Thyroid gland (tissue), 4 donors: ENCODE results near the gene DEPP1.

ENCODE experiments used
- CTCF ChIP-seq, 6 experiments: fragments of 200-600 bp in 3 of 6; fragments of 450-650 bp in 3 of 6; sonication (generic) in 3 of 6; IDR thresholded peaks; one replicate each; pipeline ENCODE4 v1.5.1; 2016 to 2019; ENCODE audit warnings: antibody characterized with exemption in 6 of 6, mild to moderate bottlenecking in 2 of 6, inconsistent platforms in 1 of 6, moderate library complexity in 1 of 6
- POLR2A ChIP-seq, 2 donors: fragments of 450-650 bp; IDR thresholded peaks; one replicate each; pipeline ENCODE4 v1.6.1; 2017; ENCODE audit warnings: antibody characterized with exemption in 2 of 2, mild to moderate bottlenecking in 2 of 2, moderate library complexity in 1 of 2

GRCh38 chr10:44974628-44975430 is 3.8 kb downstream of the DEPP1 start:
- peak; percentile 60 to 98 (median 90) for TF ChIP-seq CTCF (IDR thresholded peaks at IDR 0.05)
- TF ChIP-seq POLR2A (IDR thresholded peaks at IDR 0.05): peak in 1 of 2 donors; percentile 35
